Measurements from ENCODE around the gene BBS12. TPM values are rescaled to one million over a fixed set of nuclear protein-coding genes. Genes with fewer than 3 reads are reported as not detected.

BBS12 gene
- total and polyA plus RNA-seq, 4 donors = 1.6 to 6.7 (median 3.1) TPM

DNA sequence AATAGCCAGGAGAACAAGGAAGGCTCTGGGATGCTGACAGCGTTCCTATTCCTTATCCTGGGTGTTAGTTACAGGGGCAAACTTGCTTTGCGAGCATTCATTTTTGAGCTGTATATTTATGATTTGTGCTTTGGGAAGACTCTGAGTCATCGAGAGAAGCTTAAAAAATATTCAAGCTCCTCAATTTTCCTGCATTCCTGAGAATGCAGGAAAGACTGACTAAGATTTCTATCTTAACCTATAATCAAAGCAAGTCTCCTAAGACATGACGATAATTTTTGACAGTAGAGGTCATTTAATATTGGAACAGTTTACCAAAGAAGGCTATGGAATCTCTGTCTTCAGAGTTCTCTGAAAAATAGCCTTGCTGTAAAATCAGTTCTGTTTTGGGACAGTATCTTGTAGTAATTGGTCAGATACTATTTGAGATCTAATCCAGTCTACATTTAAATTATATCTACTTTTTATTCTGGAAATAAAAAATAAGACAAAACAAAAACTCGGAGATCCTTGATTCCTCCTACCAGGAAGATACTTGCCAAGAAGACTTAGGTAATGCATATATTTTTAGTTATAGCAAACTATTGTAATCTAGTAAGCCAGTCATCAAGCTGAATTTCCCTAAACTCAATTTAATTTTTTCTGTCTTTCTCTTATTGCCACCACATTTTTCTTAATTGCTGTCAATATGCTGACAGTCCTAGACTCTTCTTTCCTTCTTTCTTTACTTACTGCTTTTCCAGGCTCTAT is 31.7 kb downstream of the BBS12 start:
- 84 to 94% methylated on average over 5 of the region's 5 CpGs for WGBS, 2 donors

GRCh38 chr4:122764821-122765215 is 32.3 kb downstream of the BBS12 start:
- H3K36me3 ChIP-seq (ENCODE audit: control insufficient read depth in 4 of 4, insufficient read depth in 4 of 4, low read length in 4 of 4) = no peaks in the 10 kb centered on the region
- H3K27ac ChIP-seq (ENCODE audit: low read depth in 1 of 2, low read length in 1 of 2) = no peak overlapping the region
- DNase-seq (no peak), ATAC-seq (ENCODE audit: insufficient read depth, low FRiP score) (no peak)
- H3K9me3 ChIP-seq (ENCODE audit: control insufficient read depth in 4 of 4, insufficient read depth in 3 of 4, low read length in 3 of 4) = no peaks in the 10 kb centered on the region
- no peak overlapping the region for H3K9ac ChIP-seq (ENCODE audit: insufficient read depth in 1 of 2, low read length in 2 of 2)
- TF ChIP-seq, protein P1, sequence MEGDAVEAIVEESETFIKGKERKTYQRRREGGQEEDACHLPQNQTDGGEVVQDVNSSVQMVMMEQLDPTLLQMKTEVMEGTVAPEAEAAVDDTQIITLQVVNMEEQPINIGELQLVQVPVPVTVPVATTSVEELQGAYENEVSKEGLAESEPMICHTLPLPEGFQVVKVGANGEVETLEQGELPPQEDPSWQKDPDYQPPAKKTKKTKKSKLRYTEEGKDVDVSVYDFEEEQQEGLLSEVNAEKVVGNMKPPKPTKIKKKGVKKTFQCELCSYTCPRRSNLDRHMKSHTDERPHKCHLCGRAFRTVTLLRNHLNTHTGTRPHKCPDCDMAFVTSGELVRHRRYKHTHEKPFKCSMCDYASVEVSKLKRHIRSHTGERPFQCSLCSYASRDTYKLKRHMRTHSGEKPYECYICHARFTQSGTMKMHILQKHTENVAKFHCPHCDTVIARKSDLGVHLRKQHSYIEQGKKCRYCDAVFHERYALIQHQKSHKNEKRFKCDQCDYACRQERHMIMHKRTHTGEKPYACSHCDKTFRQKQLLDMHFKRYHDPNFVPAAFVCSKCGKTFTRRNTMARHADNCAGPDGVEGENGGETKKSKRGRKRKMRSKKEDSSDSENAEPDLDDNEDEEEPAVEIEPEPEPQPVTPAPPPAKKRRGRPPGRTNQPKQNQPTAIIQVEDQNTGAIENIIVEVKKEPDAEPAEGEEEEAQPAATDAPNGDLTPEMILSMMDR (IDR thresholded peaks at IDR 0.05; ENCODE audit: control extremely low read depth, extremely low read depth) = no peak
- no peaks in the 10 kb centered on the region for H3K27me3 ChIP-seq (ENCODE audit: control insufficient read depth in 3 of 3, insufficient read depth in 3 of 3, low read length in 2 of 3)
- H3K4me1 ChIP-seq (ENCODE audit: control insufficient read depth in 5 of 5, insufficient read depth in 5 of 5, low read length in 5 of 5) = peaks cover 0 to 3% (median 0%) of the 10 kb centered on the region in 5 donors
- no peak overlapping the region for H3K4me3 ChIP-seq
- 43 to 63% methylated on average over 1 of the region's 1 CpG for WGBS, 2 donors

More for the DNA sequence above, 31.7 kb downstream of the BBS12 start:
- Histone ChIP-seq H3K27ac (ENCODE audit: low read depth in 1 of 2, low read length in 1 of 2) (no peak overlapping the region), H3K9ac (ENCODE audit: insufficient read depth in 1 of 2, low read length in 2 of 2) (no peak overlapping the region), H3K4me1 (ENCODE audit: control insufficient read depth in 5 of 5, insufficient read depth in 5 of 5, low read length in 5 of 5) (peaks cover 0 to 3% (median 0%) of the 10 kb centered on the region in 5 donors), H3K27me3 (ENCODE audit: control insufficient read depth in 3 of 3, insufficient read depth in 3 of 3, low read length in 2 of 3) (no peaks in the 10 kb centered on the region), H3K4me3 (no peak overlapping the region), H3K9me3 (ENCODE audit: control insufficient read depth in 4 of 4, insufficient read depth in 3 of 4, low read length in 3 of 4) (no peaks in the 10 kb centered on the region), H3K36me3 (ENCODE audit: control insufficient read depth in 4 of 4, insufficient read depth in 4 of 4, low read length in 4 of 4) (no peaks in the 10 kb centered on the region)
- no peak for ATAC-seq (ENCODE audit: insufficient read depth, low FRiP score)
- TF ChIP-seq, protein P1 (IDR thresholded peaks at IDR 0.05; ENCODE audit: control extremely low read depth, extremely low read depth) = no peak
- DNase-seq = no peak

- DNase-seq = no peak
- no peak for ATAC-seq (ENCODE audit: insufficient read depth, low FRiP score)
- TF ChIP-seq, protein P1 (IDR thresholded peaks at IDR 0.05; ENCODE audit: control extremely low read depth, extremely low read depth) = no peak
- Histone ChIP-seq H3K4me3 (no peak overlapping the region), H3K36me3 (ENCODE audit: control insufficient read depth in 4 of 4, insufficient read depth in 4 of 4, low read length in 4 of 4) (no peaks in the 10 kb centered on the region), H3K9me3 (ENCODE audit: control insufficient read depth in 4 of 4, insufficient read depth in 3 of 4, low read length in 3 of 4) (no peaks in the 10 kb centered on the region), H3K27ac (ENCODE audit: low read depth in 1 of 2, low read length in 1 of 2) (no peak overlapping the region), H3K27me3 (ENCODE audit: control insufficient read depth in 3 of 3, insufficient read depth in 3 of 3, low read length in 2 of 3) (no peaks in the 10 kb centered on the region), H3K9ac (ENCODE audit: insufficient read depth in 1 of 2, low read length in 2 of 2) (no peak overlapping the region), H3K4me1 (ENCODE audit: control insufficient read depth in 5 of 5, insufficient read depth in 5 of 5, low read length in 5 of 5) (peaks cover 0 to 3% (median 0%) of the 10 kb centered on the region in 5 donors)
- WGBS, 2 donors = 84 to 90% methylated on average over 7 of the region's 7 CpGs
Measured at GRCh38 chr4:122765692-122766352, 33.3 kb downstream of the BBS12 start.
